H1 (cell line): Measurements from ENCODE around the gene PLCL1. TPM values are rescaled to one million over a fixed set of nuclear protein-coding genes. Genes with fewer than 3 reads are reported as not detected.

Experiments used
- CTCF ChIA-PET: fragments of 300-600 bp; sonication (Branson Sonifier 250); formaldehyde crosslinking; loops from one replicate; lab custom pipeline; 2021; ENCODE audit not compliant: partially characterized antibody; lab: Charles Lee
- POLR2A ChIA-PET: fragments of 300-600 bp; sonication (Branson Sonifier 250); formaldehyde crosslinking; loops from one replicate; lab custom pipeline; 2021; ENCODE audit warnings: inconsistent platforms; ENCODE audit not compliant: partially characterized antibody; lab: Charles Lee
- DNase-seq, 2 experiments: peaks; one replicate each; pipeline versions ENCODE4 v3.0.0 to v3.0.0-alpha.2; 2010 to 2022; ENCODE audit warnings: low spot score in 2 of 2, low read depth in 1 of 2, mixed read lengths in 1 of 2
- FAIRE-seq: peaks from 2 replicates; lab custom pipeline; 2011; peaks lifted over from hg19 to GRCh38; lab: Jason Lieb, UNC
- H2AFZ ChIP-seq: 2 replicates; pipeline ENCODE4 v1.8.1; 2012; ENCODE audit warnings: low read length, inconsistent platforms
- H2AK5ac ChIP-seq: 2 replicates; pipeline ENCODE4 v1.6.1; 2013; ENCODE audit warnings: low read depth, low read length
- H2BK120ac ChIP-seq: replicated peaks from 2 replicates; pipeline ENCODE3; 2013; ENCODE audit warnings: low read depth, low read length, inconsistent platforms
- H2BK12ac ChIP-seq: 2 replicates; pipeline ENCODE4 v1.6.1; 2013; ENCODE audit warnings: low read depth, low read length
- H2BK15ac ChIP-seq: 2 replicates; pipeline ENCODE4 v1.6.1; 2013; ENCODE audit warnings: low read length
- H2BK20ac ChIP-seq: 2 replicates; pipeline ENCODE4 v1.6.1; 2013; ENCODE audit warnings: low read length
- H2BK5ac ChIP-seq: 2 replicates; pipeline ENCODE4 v1.6.1; 2013; ENCODE audit warnings: low read depth, low read length
- H3K14ac ChIP-seq: 2 replicates; pipeline ENCODE4 v1.6.1; 2013; ENCODE audit warnings: inconsistent platforms; ENCODE audit not compliant: insufficient read length
- H3K18ac ChIP-seq: 2 replicates; pipeline ENCODE4 v1.6.1; 2013; ENCODE audit warnings: low read length; ENCODE audit errors: extremely low read depth
- H3K23ac ChIP-seq: 2 replicates; pipeline ENCODE4 v1.6.1; 2013; ENCODE audit warnings: inconsistent platforms; ENCODE audit not compliant: insufficient read length
- H3K23me2 ChIP-seq: 2 replicates; pipeline ENCODE4 v1.6.1; 2013; ENCODE audit warnings: low read depth, low read length
- H3K27ac ChIP-seq: 2 replicates; pipeline ENCODE4 v1.6.1; 2011; ENCODE audit warnings: low read depth, low read length, inconsistent platforms
- H3K27me3 ChIP-seq, 4 experiments: replicated peaks in 1 of 4; 1 replicate in 1 of 4; 2 replicates in 3 of 4; pipeline versions ENCODE4 v1.6.1 to v1.8.1; 2011 to 2013; ENCODE audit warnings: low read length in 3 of 4, mild to moderate bottlenecking in 3 of 4, inconsistent platforms in 2 of 4, mixed read lengths in 2 of 4, moderate library complexity in 1 of 4; ENCODE audit not compliant: control insufficient read depth in 3 of 4, insufficient read depth in 3 of 4; ENCODE audit errors: extremely low read depth in 1 of 4
- H3K36me3 ChIP-seq, 4 experiments: 2 replicates each; pipeline versions ENCODE4 v1.6.1 to v1.8.1; 2011 to 2013; ENCODE audit warnings: mild to moderate bottlenecking in 4 of 4, low read length in 3 of 4, moderate library complexity in 2 of 4, control low read depth in 1 of 4, inconsistent platforms in 1 of 4; ENCODE audit not compliant: insufficient read depth in 4 of 4, control insufficient read depth in 2 of 4
- H3K4ac ChIP-seq: replicated peaks from 2 replicates; pipeline ENCODE3; 2013; ENCODE audit warnings: low read length, low read depth, mixed read lengths, inconsistent platforms; ENCODE audit not compliant: insufficient read length
- H3K4me1 ChIP-seq, 4 experiments: replicated peaks in 1 of 4; 1 replicate in 1 of 4; 2 replicates in 3 of 4; pipeline versions ENCODE4 v1.6.1 to v1.8.1; 2011 to 2013; ENCODE audit warnings: low read length in 3 of 4, inconsistent platforms in 2 of 4, mixed read lengths in 1 of 4; ENCODE audit not compliant: insufficient read depth in 4 of 4, control insufficient read depth in 3 of 4
- H3K4me2 ChIP-seq, 2 experiments: 2 replicates each; pipeline versions ENCODE4 v1.6.1 to v1.8.1; 2011 to 2013; ENCODE audit warnings: low read depth in 2 of 2, low read length in 2 of 2, control low read depth in 1 of 2, inconsistent platforms in 1 of 2, mild to moderate bottlenecking in 1 of 2; ENCODE audit not compliant: insufficient read depth in 1 of 2
- H3K4me3 ChIP-seq, 4 experiments: fragments of 200-600, 300-600 bp in 1 of 4; sonication (generic), shearing (Covaris generic), sonication (Bioruptor Twin) in 1 of 4; 2 replicates each; pipeline versions ENCODE4 v1.5.1 to v1.8.1; 2011 to 2016; ENCODE audit warnings: low read length in 4 of 4, low read depth in 3 of 4, control low read depth in 2 of 4, inconsistent platforms in 2 of 4, mild to moderate bottlenecking in 2 of 4, mixed read lengths in 1 of 4, moderate library complexity in 1 of 4; ENCODE audit not compliant: insufficient read depth in 2 of 4; ENCODE audit errors: extremely low read depth in 1 of 4
- H3K56ac ChIP-seq: replicated peaks from 2 replicates; pipeline ENCODE3; 2013; ENCODE audit warnings: low read depth, mild to moderate bottlenecking, mixed read lengths, low read length, inconsistent platforms; ENCODE audit not compliant: insufficient read length
- H3K79me1 ChIP-seq: 2 replicates; pipeline ENCODE4 v1.6.1; 2013; ENCODE audit warnings: low read depth, low read length, control low read depth
- H3K79me2 ChIP-seq, 2 experiments: 2 replicates each; pipeline versions ENCODE4 v1.6.1 to v1.8.1; 2012 to 2013; ENCODE audit warnings: low read length in 2 of 2, mild to moderate bottlenecking in 2 of 2, inconsistent platforms in 1 of 2; ENCODE audit not compliant: insufficient read depth in 2 of 2, control insufficient read depth in 1 of 2
- H3K9ac ChIP-seq, 4 experiments: replicated peaks in 1 of 4; 1 replicate in 1 of 4; 2 replicates in 3 of 4; pipeline versions ENCODE4 v1.6.1 to v1.8.1; 2011 to 2013; ENCODE audit warnings: low read depth in 3 of 4, low read length in 3 of 4, control low read depth in 2 of 4, mild to moderate bottlenecking in 2 of 4, moderate library complexity in 2 of 4, inconsistent platforms in 1 of 4; ENCODE audit errors: extremely low read depth in 1 of 4
- H3K9me3 ChIP-seq, 2 experiments: 2 replicates each; pipeline versions ENCODE4 v1.6.1 to v1.8.1; 2012 to 2013; ENCODE audit warnings: mild to moderate bottlenecking in 2 of 2, moderate library complexity in 2 of 2, control low read depth in 1 of 2, inconsistent platforms in 1 of 2, low read depth in 1 of 2, low read length in 1 of 2, mixed read lengths in 1 of 2; ENCODE audit not compliant: insufficient read depth in 2 of 2
- H4K20me1 ChIP-seq, 2 experiments: replicated peaks in 1 of 2; 2 replicates each; pipeline versions ENCODE3 to v1.8.1; 2011 to 2013; ENCODE audit warnings: inconsistent platforms in 2 of 2, low read length in 2 of 2, mild to moderate bottlenecking in 1 of 2; ENCODE audit not compliant: insufficient read depth in 2 of 2, control insufficient read depth in 1 of 2
- H4K5ac ChIP-seq: 2 replicates; pipeline ENCODE4 v1.6.1; 2013; ENCODE audit warnings: low read length, low read depth, mixed read lengths, inconsistent platforms; ENCODE audit not compliant: insufficient read length
- H4K8ac ChIP-seq: 2 replicates; pipeline ENCODE4 v1.8.0; 2013; ENCODE audit warnings: mild to moderate bottlenecking, moderate library complexity, low read length, inconsistent platforms; ENCODE audit not compliant: insufficient read depth; ENCODE audit errors: extremely low read depth
- H4K91ac ChIP-seq: replicated peaks from 2 replicates; pipeline ENCODE3; 2013; ENCODE audit warnings: low read length, mixed read lengths, inconsistent platforms; ENCODE audit not compliant: insufficient read length
- ASH2L ChIP-seq: fragments of 200-600, 300-600 bp; sonication (generic); IDR thresholded peaks from one replicate; pipeline ENCODE4 v1.7.1; 2017; ENCODE audit warnings: low read length
- SUZ12 ChIP-seq: fragments of 200-600 bp; sonication (generic); IDR thresholded peaks from 2 replicates; pipeline ENCODE4 v1.6.1; 2012; ENCODE audit warnings: mild to moderate bottlenecking, inconsistent platforms, low read length, moderate library complexity, mixed read lengths
- WGBS, 2 experiments: shearing (Covaris generic) in 1 of 2; methylation state at CpG; one replicate each; pipeline versions ENCODE4 v1.1.6 to v1.1.7; 2013 to 2015; ENCODE audit warnings: low lambda C conversion rate in 2 of 2, mixed read lengths in 2 of 2, inconsistent platforms in 1 of 2, low coverage in 1 of 2, missing lambda C conversion rate in 1 of 2; ENCODE audit not compliant: insufficient replicate concordance in 2 of 2, insufficient coverage in 1 of 2, insufficient read length in 1 of 2; ENCODE audit errors: extremely low coverage in 1 of 2, missing lambda C conversion rate in 1 of 2; 5-methylcytosine and 5-hydroxymethylcytosine counted together
- polyA plus RNA-seq, 7 experiments: library from polyadenylated mRNA; depleted of rRNA in 3 of 7; stranded (reverse) in 5 of 7; unstranded in 2 of 7; fragments of >200 nt in 5 of 7; fragments of 200-250 nt in 2 of 7; gene quantifications; 1 replicate in 5 of 7; 2 replicates in 1 of 7; 4 replicates in 1 of 7; pipeline versions ENCODE4 v1.2.1 to v1.2.3, GENCODE V29; 2011 to 2013; ENCODE audit warnings: missing spikeins in 2 of 7, mixed read lengths in 2 of 7
- total RNA-seq: library from RNA; stranded (reverse); fragmentation: NEBNext Ultra II Directional; extraction: Animal tissue kit (Norgen Biotek cat#: 25700); gene quantifications from 2 replicates; pipeline ENCODE4 v1.2.1, GENCODE V29; 2021
- TF ChIP-seq, protein P1 (sequence below): IDR thresholded peaks from 2 replicates; pipeline ENCODE4 v1.6.1; 2011; ENCODE audit warnings: low read depth, mild to moderate bottlenecking, low read length; ENCODE audit not compliant: insufficient read depth

Gene PLCL1
- total and polyA plus RNA-seq, 2 of the 8 experiments (the other 6 are each of a cell fraction or from before 2014, with no cell fraction given), result not detected

DNA sequence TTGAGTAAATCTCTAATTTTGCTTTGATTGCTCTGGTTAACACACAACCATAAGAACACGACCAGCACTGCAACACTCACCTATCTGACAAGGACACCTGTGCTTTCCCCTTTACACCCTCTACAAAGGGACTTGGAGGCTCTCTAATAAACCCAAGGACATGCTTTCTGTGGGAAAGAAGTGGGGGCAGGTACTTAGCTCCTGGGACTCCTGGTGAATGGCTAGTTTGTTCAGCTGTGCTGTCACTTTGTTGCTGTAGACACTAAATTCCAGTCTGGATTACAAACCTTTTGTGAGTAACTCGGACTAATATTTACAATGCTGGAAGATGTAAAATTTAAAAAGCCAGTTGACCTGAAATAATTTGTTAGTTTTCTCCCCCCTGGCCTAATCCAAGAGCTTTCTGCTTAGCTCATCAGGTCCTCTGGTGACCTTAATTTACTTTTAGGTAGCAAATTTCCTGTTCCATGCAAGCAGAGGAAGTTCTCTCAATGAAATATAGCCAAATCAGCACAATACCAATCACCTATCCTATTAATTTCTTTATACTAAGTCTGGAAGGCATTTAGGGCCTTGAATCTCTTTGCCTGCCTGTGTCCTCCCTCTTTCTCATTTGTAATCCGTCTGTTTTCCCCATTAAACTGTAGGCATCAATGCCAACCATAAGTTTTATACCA lies 67.5 kb downstream of the PLCL1 start:
- H3K36me3 ChIP-seq, result no peaks in the 10 kb centered on the region
- no peaks in the 10 kb centered on the region for H3K23me2 ChIP-seq
- no peak for DNase-seq
- H3K23ac ChIP-seq, result no peak overlapping the region
- H2BK5ac ChIP-seq, result no peak overlapping the region
- H3K4me2 ChIP-seq, result no peak overlapping the region
- no peak overlapping the region for H4K91ac ChIP-seq
- H2AK5ac ChIP-seq, result no peak overlapping the region
- FAIRE-seq, result no peak
- no peak overlapping the region for H3K14ac ChIP-seq
- no peak overlapping the region for H2AFZ ChIP-seq
- no peaks in the 10 kb centered on the region for H3K9me3 ChIP-seq
- H3K79me2 ChIP-seq, result no peaks in the 10 kb centered on the region
- no peaks in the 10 kb centered on the region for H3K79me1 ChIP-seq
- H2BK20ac ChIP-seq, result no peak overlapping the region
- H3K4me3 ChIP-seq, result no peak overlapping the region
- no peak overlapping the region for H3K4ac ChIP-seq
- H3K9ac ChIP-seq, result no peak overlapping the region
- no peaks in the 10 kb centered on the region for H3K27me3 ChIP-seq
- no peak overlapping the region for H4K5ac ChIP-seq
- peaks cover 3 to 5% (median 3%) of the 10 kb centered on the region in 4 experiments for H3K4me1 ChIP-seq
- no peak overlapping the region for H3K27ac ChIP-seq
- no peak overlapping the region for H4K8ac ChIP-seq
- H3K56ac ChIP-seq, result no peak overlapping the region
- no peak overlapping the region; the same call in 1 of the 2 replicates for H3K18ac ChIP-seq
- TF ChIP-seq ASH2L (no peak), SUZ12 (no peak)
- TF ChIP-seq, protein P1, sequence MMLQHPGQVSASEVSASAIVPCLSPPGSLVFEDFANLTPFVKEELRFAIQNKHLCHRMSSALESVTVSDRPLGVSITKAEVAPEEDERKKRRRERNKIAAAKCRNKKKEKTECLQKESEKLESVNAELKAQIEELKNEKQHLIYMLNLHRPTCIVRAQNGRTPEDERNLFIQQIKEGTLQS, result no peak
- no peak overlapping the region for H2BK120ac ChIP-seq
- H4K20me1 ChIP-seq, result no peaks in the 10 kb centered on the region
- POLR2A ChIA-PET, result no interaction called here
- CTCF ChIA-PET, result interaction anchor here (0.7 to 3.3 kb wide), 6 partner anchors 9 to 264 kb away, joined by 3 to 10 read pairs (median 6); no protein-coding TSS in a partner anchor
- 80% methylated on average over 3 of the region's 3 CpGs; no CpG with 5 or more reads in 1 of the 2 experiments for WGBS, 2 experiments
- H2BK15ac ChIP-seq, result no peak overlapping the region
- no peak overlapping the region for H2BK12ac ChIP-seq
